ENCODE data around the gene TRABD2B.

DNA sequence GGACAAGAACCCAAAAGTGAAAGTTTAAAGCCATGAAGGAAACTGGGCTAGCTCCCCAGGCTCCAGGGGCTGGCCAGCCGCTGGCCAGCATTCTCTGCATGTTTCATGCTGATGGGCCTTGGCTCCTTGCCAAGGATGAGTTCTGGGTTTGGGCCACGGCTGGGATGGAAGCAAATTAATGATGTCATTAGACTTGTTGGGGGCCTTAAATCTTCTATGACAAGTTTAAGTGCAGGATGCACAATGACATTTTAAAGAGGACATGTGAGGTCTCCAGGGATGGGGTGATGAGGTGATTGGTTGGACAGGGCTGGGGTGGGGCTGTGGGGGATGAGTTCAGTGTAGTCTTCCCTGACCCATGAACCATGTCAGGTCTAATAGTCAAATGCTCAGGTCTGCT lies 199.6 kb downstream of the TRABD2B start:
- no peak for TF ChIP-seq POLR2A (IDR thresholded peaks at IDR 0.05)
- no peak for TF ChIP-seq CTCF (IDR thresholded peaks at IDR 0.05)

Data from body of pancreas (tissue), 4 donors.